K562 (cell line): ENCODE results near the gene KLK15. TPM values are rescaled to one million over a fixed set of nuclear protein-coding genes. Genes with fewer than 3 reads are reported as not detected.

Experiments used
- ATAC-seq: fragments of 200-7000 bp; cut with Tn5 transposase; 3 replicates; pipeline ENCODE4 v1.9.1; 2020; ENCODE audit warnings: moderate library complexity
- BruUV-seq: library from RNA; stranded (reverse); fragments of 400-500 nt; replicated peaks from 2 replicates; lab custom pipeline; 2021; lab: Mats Ljungman, UMichigan
- CTCF ChIA-PET: fragments of 300-600 bp; formaldehyde crosslinking; extraction: SDS; loops from one replicate; lab custom pipeline; 2021; ENCODE audit warnings: low intra/inter-chr PET ratio; lab: Yijun Ruan, JAX
- POLR2A ChIA-PET: fragments of 300-600, 350-650 bp; sonication (Branson Sonifier 250); formaldehyde crosslinking; extraction: SDS; loops from one replicate; lab custom pipeline; 2021; ENCODE audit warnings: antibody characterized with exemption, inconsistent platforms; lab: Yijun Ruan, JAX
- DNase-seq, 4 experiments: peaks; one replicate each; pipeline versions ENCODE4 v3.0.0 to v3.0.0-alpha.2; 2011 to 2018; ENCODE audit warnings: low spot score in 3 of 4, mixed read lengths in 3 of 4; ENCODE audit errors: extremely low read depth in 1 of 4
- FAIRE-seq: peaks from 2 replicates; lab custom pipeline; 2011; peaks lifted over from hg19 to GRCh38; lab: Jason Lieb, UNC
- H2AFZ ChIP-seq: 2 replicates; pipeline ENCODE4 v1.6.0; 2011; ENCODE audit warnings: low read depth, low read length, control low read depth, inconsistent platforms
- H3K27ac ChIP-seq: fragments of 200-600 bp; 3 replicates; pipeline ENCODE4 v1.8.0; 2011; ENCODE audit warnings: low read depth, mild to moderate bottlenecking, control low read depth, inconsistent platforms, low read length, moderate library complexity, mixed read lengths; ENCODE audit errors: extremely low read depth
- H3K27me3 ChIP-seq, 2 experiments: fragments of 300-600 bp in 1 of 2; 2 replicates in 1 of 2; 3 replicates in 1 of 2; pipeline versions ENCODE4 v1.6.0 to v1.8.0; 2011; ENCODE audit warnings: inconsistent platforms in 2 of 2, low read length in 2 of 2, mild to moderate bottlenecking in 1 of 2, mixed read lengths in 1 of 2, moderate library complexity in 1 of 2; ENCODE audit not compliant: control insufficient read depth in 2 of 2, insufficient read depth in 2 of 2
- H3K36me3 ChIP-seq: fragments of 300-600 bp; 3 replicates; pipeline ENCODE4 v1.8.0; 2011; ENCODE audit warnings: mild to moderate bottlenecking, low read length, inconsistent platforms; ENCODE audit not compliant: control insufficient read depth, insufficient read depth
- H3K4me1 ChIP-seq, 2 experiments: fragments of 200-600 bp in 1 of 2; replicated peaks in 1 of 2; 2 replicates in 1 of 2; 3 replicates in 1 of 2; pipeline versions ENCODE4 v1.5.1 to v1.8.0; 2011; ENCODE audit warnings: inconsistent platforms in 2 of 2, low read length in 2 of 2, mild to moderate bottlenecking in 1 of 2, mixed read lengths in 1 of 2, moderate library complexity in 1 of 2; ENCODE audit not compliant: control insufficient read depth in 2 of 2, insufficient read depth in 2 of 2
- H3K4me2 ChIP-seq: 2 replicates; pipeline ENCODE4 v1.6.1; 2011; ENCODE audit warnings: low read length, control low read depth, inconsistent platforms, mixed read lengths; ENCODE audit not compliant: insufficient read depth
- H3K4me3 ChIP-seq: fragments of 200-600 bp; sonication (generic), shearing (Covaris generic); 2 replicates; pipeline ENCODE4 v1.5.1; 2016; ENCODE audit warnings: control low read depth, inconsistent platforms
- H3K79me2 ChIP-seq: fragments of 200-600 bp; 3 replicates; pipeline ENCODE4 v1.8.0; 2011; ENCODE audit warnings: low read length, inconsistent platforms; ENCODE audit not compliant: control insufficient read depth, insufficient read depth
- H3K9ac ChIP-seq, 2 experiments: 2 replicates each; pipeline versions ENCODE4 v1.6.0 to v1.6.1; 2011; ENCODE audit warnings: low read depth in 2 of 2, low read length in 2 of 2, control low read depth in 1 of 2, inconsistent platforms in 1 of 2, mild to moderate bottlenecking in 1 of 2, mixed read lengths in 1 of 2; ENCODE audit not compliant: insufficient read depth in 1 of 2
- H3K9me1 ChIP-seq: one replicate; pipeline ENCODE4 v1.6.0; 2011; ENCODE audit warnings: inconsistent platforms, mild to moderate bottlenecking, low read length, moderate library complexity; ENCODE audit not compliant: control insufficient read depth, insufficient read depth
- H3K9me3 ChIP-seq: replicated peaks from 2 replicates; pipeline ENCODE4 v1.5.1; 2011; ENCODE audit warnings: low read depth, low read length, inconsistent platforms; ENCODE audit not compliant: control insufficient read depth, insufficient read depth
- H4K20me1 ChIP-seq: replicated peaks from 2 replicates; pipeline ENCODE4 v1.6.1; 2011; ENCODE audit warnings: low read length, inconsistent platforms, mixed read lengths; ENCODE audit not compliant: control insufficient read depth, insufficient read depth
- ATF1 ChIP-seq, 2 experiments: fragments of 450-650 bp in 1 of 2; IDR thresholded peaks; 2 replicates each; pipeline ENCODE4 v1.6.1; 2016; ENCODE audit warnings: missing compliant biosample characterization in 1 of 2, missing genetic modification characterization in 1 of 2
- MTA2 ChIP-seq: fragments of 450-650 bp; IDR thresholded peaks from 2 replicates; pipeline ENCODE4 v1.6.1; 2016; ENCODE audit warnings: low read depth
- POLR3G ChIP-seq: IDR thresholded peaks from 2 replicates; pipeline ENCODE4 v1.6.1; 2011; ENCODE audit not compliant: insufficient read length, insufficient replicate concordance; ENCODE audit errors: extremely low read depth
- ZNF507 ChIP-seq: conservative IDR thresholded peaks from 2 replicates; pipeline ENCODE4 v1.6.1; 2017; ENCODE audit warnings: missing genetic modification characterization, missing compliant biosample characterization
- WGBS: fragments of 100-300 bp; shearing (Covaris generic); methylation state at CpG from one replicate; pipeline ENCODE4 v1.1.6; 2016; ENCODE audit warnings: low coverage, mixed read lengths; ENCODE audit not compliant: insufficient coverage; ENCODE audit errors: missing lambda C conversion rate; 5-methylcytosine and 5-hydroxymethylcytosine counted together
- in situ Hi-C: fragments of 300-500 bp; cut with MboI; formaldehyde crosslinking; loops from 4 replicates; pipeline ENCODE4 v1.15.0; 2018; ENCODE audit warnings: inconsistent platforms, mixed read lengths
- intact Hi-C: fragments of 100-400 bp; cut with micrococcal nuclease; formaldehyde crosslinking; loops from 2 replicates; pipeline ENCODE4 v1.14.2; 2022
- polyA plus RNA-seq, 8 experiments: library from polyadenylated mRNA; depleted of rRNA in 4 of 8; stranded (reverse) in 5 of 8; unstranded in 3 of 8; fragments of >200 nt; fragmentation: Nextera tagmentation in 2 of 8; fragmentation: Illumina TruSeq in 1 of 8; extraction: Ambion mirVana in 2 of 8; extraction: Trizol in 1 of 8; gene quantifications; 2 replicates each; pipeline versions ENCODE4 v1.2.1 to v1.2.3, GENCODE V29; 2011 to 2014; ENCODE audit warnings: inconsistent platforms in 1 of 8, missing spikeins in 1 of 8
- total RNA-seq, 7 experiments: library from RNA; depleted of rRNA in 6 of 7; stranded (reverse); fragments of >200 nt in 6 of 7; fragmentation: Illumina TruSeq in 2 of 7; extraction: Trizol in 2 of 7; gene quantifications; 2 replicates each; pipeline versions ENCODE4 v1.2.1 to v1.2.3, GENCODE V29; 2011 to 2021; ENCODE audit warnings: low replicate concordance in 1 of 7
- TF ChIP-seq, protein P1 (sequence below): IDR thresholded peaks from 3 replicates; pipeline ENCODE4 v1.6.1; 2011; ENCODE audit warnings: borderline replicate concordance, mild to moderate bottlenecking, moderate library complexity; ENCODE audit not compliant: insufficient read length; ENCODE audit errors: extremely low read depth
- TF ChIP-seq, protein P2 (sequence below): sonication (generic); formaldehyde crosslinking; IDR thresholded peaks from 2 replicates; pipeline ENCODE4 v1.8.0; 2022; ENCODE audit warnings: missing genetic modification reagents, mild to moderate bottlenecking, moderate library complexity, borderline replicate concordance

The KLK15 gene
- total and polyA plus RNA-seq, 9 of the 15 experiments (the other 6 are each of a cell fraction or from before 2014, with no cell fraction given), result not detected

GRCh38 chr19:50830266-50831025 is 2.9 kb downstream of the KLK15 start (continued):
- TF ChIP-seq POLR3G (no peak), ZNF507 (tag) (no peak), ATF1 (CRISPR knock-in tag; IDR thresholded peaks at IDR 0.05) (0 out of 2 replicates have a peak, but pooled peaks have one; percentile 3), ATF1 (tag; IDR thresholded peaks at IDR 0.05) (no peak)
- TF ChIP-seq, protein P1, sequence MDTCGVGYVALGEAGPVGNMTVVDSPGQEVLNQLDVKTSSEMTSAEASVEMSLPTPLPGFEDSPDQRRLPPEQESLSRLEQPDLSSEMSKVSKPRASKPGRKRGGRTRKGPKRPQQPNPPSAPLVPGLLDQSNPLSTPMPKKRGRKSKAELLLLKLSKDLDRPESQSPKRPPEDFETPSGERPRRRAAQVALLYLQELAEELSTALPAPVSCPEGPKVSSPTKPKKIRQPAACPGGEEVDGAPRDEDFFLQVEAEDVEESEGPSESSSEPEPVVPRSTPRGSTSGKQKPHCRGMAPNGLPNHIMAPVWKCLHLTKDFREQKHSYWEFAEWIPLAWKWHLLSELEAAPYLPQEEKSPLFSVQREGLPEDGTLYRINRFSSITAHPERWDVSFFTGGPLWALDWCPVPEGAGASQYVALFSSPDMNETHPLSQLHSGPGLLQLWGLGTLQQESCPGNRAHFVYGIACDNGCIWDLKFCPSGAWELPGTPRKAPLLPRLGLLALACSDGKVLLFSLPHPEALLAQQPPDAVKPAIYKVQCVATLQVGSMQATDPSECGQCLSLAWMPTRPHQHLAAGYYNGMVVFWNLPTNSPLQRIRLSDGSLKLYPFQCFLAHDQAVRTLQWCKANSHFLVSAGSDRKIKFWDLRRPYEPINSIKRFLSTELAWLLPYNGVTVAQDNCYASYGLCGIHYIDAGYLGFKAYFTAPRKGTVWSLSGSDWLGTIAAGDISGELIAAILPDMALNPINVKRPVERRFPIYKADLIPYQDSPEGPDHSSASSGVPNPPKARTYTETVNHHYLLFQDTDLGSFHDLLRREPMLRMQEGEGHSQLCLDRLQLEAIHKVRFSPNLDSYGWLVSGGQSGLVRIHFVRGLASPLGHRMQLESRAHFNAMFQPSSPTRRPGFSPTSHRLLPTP, result no peak
- TF ChIP-seq, all 486 proteins: peak for 3

GRCh38 chr19:50829801-50830200 is 3.6 kb downstream of the KLK15 start:
- in situ Hi-C loops, result no loop called here
- no peaks in the 10 kb centered on the region for H3K9me3 ChIP-seq
- FAIRE-seq (no peak), DNase-seq (no peak), ATAC-seq (no peak)
- ChIA-PET CTCF (no interaction called here), POLR2A (interaction anchor here (0.7 to 2.2 kb wide), 3 partner anchors 9 to 26 kb away, joined by 3 to 13 read pairs (median 3); no protein-coding TSS in a partner anchor)
- no peak overlapping the region for H3K4me2 ChIP-seq
- H3K4me1 ChIP-seq, result peaks cover 4 to 14% of the 10 kb centered on the region in 2 experiments; a peak in 4 of 5 replicates
- H4K20me1 ChIP-seq, result no peaks in the 10 kb centered on the region; the same call in 1 of the 2 replicates
- H3K9ac ChIP-seq, result no peak overlapping the region
- intact Hi-C loops, result no loop called here
- no peak overlapping the region for H2AFZ ChIP-seq
- no peaks in the 10 kb centered on the region for H3K36me3 ChIP-seq
- H3K27ac ChIP-seq, result no peak overlapping the region
- H3K4me3 ChIP-seq, result no peak overlapping the region
- TF ChIP-seq, protein P2, sequence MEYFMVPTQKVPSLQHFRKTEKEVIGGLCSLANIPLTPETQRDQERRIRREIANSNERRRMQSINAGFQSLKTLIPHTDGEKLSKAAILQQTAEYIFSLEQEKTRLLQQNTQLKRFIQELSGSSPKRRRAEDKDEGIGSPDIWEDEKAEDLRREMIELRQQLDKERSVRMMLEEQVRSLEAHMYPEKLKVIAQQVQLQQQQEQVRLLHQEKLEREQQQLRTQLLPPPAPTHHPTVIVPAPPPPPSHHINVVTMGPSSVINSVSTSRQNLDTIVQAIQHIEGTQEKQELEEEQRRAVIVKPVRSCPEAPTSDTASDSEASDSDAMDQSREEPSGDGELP (CRISPR knock-in tag), result peak; percentile 10; the same call in 1 of the 2 replicates
- TF ChIP-seq MTA2, result no peak
- H3K9me1 ChIP-seq, result no peaks in the 10 kb centered on the region
- BruUV-seq, result no TSS peak
- no peaks in the 10 kb centered on the region for H3K79me2 ChIP-seq
- peaks cover 0 to 20% of the 10 kb centered on the region in 2 experiments; a peak in 3 of 5 replicates for H3K27me3 ChIP-seq
- WGBS, result 25% methylated on average over 5 of the region's 5 CpGs
